GM19025 (cell line): ENCODE measurements around the gene KIRREL1.

Experiments used
- ATAC-seq: cut with Tn5 transposase; IDR thresholded peaks from one replicate; pipeline ENCODE4 v1.9.1; 2021; ENCODE audit warnings: mild to moderate bottlenecking, low read depth, moderate library complexity; ENCODE audit not compliant: unreplicated experiment

The KIRREL1 gene

DNA sequence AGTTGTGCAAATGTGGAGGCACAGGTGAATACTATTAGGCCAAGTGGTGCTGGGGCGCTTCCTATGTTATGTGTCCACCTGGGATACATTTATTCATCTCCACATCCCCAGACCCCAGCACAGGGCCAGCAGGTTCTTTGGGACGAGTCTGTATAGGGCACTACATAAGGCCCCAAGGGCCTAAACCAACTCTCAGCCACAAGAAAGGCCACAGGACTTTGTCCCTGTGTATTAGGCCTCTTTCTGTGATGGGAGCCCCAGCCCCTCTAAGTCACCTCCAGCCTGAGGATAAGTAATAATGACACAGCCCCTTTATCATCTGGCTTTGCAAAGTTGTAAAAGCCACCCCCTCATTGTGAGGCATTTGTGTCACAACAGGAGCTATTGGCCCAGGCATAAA is 108.0 kb downstream of the KIRREL1 start:
- no peak for ATAC-seq

DNA sequence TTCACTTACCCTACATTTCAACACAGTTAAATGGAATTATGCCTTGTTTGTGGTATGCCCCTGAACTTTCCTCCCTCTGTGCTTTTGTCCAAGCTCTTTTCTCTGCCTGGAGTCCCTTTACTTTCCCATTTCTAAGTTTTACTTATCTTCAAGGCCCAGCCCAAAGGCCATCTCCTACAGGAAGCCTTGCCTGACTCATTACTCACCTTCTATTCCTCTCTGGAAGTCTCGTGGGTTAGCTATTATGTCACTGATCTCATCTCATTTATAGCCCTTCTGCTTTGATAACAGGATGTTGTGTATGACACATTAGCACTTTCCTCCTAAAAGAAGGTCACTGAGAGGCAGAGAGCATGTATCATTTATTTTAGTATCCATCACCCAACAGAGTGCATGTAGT is 108.5 kb downstream of the KIRREL1 start:
- ATAC-seq, result no peak

DNA sequence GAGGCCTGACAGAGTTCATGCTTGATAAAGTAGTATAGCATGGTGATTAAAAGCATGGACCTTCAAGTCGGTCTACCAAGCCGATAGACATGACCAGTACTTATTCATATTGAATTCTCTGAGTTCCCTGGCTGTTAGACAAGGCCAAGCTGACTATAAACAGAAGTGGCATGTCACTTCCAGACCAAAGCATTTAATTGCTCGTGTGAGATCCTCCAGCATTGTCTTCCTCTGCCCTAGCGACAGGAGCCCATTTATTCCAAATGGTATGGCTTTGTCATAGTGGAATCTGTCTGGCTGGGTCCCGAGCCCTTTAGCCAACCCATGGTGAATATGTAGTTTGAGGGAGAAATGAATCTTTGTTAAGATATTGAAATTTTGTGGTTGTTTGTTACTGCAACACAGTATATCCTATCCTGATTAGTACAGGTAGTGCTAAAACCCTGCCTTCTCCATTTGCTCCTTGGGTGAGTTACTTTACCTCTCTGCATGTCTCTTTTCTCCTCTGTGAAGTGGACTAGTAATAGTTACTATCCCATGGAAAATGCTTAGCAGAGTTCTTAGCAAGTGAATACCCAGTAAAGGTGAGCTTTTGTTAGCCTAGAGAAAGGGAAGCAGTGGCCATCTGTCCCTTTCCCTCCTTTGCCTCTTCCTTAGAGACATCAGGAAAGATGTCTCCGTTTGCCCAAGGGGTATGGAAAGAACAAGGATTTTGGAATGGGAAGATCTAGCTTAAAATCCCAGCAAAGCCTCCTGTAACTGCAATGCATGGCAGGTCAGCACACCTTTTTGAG is 109.6 kb downstream of the KIRREL1 start:
- no peak for ATAC-seq

DNA sequence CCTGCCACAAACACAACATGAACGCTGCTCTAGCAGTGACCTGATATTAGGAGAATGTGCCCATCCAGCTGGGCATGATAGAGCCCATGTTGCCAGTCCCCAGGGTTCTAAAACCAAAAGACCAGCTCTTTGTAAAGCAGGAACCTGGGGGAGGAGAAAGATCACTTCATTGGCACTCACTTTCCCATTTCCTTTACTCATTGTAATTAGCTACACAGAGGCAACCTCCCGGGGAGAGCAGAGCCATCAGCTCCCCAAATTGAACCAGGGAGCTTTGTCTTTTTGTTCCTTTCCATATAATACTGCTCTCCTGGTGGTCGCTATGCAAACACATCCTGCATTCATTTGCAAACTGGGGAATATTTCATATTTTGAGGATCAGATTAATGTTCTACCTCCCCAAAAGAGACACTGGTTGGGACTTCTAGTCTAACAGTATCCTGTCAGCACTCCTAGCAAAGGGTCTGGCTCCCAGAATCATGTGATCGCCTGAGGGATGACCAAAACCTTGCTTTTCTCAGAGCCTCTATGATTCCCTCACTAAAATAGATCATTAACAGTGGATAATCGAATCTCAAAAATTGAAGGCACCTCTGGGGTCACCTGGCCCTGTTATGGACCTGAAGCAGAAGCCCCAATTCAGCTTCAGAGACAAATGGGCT is 110.5 kb downstream of the KIRREL1 start:
- ATAC-seq, result no peak

DNA sequence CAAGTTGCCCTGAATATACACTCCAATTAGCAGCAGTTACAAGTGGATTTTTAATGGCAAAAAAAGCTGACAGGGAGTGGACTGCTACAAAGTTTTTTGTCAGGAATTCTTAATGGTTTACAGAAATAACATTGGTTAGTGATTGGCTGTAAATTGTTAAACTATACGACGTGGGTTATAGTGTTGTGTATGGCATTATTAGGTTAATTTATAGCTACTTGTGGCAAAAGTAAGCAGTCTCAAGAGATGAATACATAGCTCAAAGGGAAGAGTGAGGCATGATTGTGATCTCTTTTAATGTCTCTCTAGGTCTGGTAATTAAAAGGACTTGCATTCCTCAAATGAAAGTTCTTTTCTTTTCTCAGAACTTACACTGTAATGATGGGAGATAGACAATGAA is 111.4 kb downstream of the KIRREL1 start:
- no peak for ATAC-seq

DNA sequence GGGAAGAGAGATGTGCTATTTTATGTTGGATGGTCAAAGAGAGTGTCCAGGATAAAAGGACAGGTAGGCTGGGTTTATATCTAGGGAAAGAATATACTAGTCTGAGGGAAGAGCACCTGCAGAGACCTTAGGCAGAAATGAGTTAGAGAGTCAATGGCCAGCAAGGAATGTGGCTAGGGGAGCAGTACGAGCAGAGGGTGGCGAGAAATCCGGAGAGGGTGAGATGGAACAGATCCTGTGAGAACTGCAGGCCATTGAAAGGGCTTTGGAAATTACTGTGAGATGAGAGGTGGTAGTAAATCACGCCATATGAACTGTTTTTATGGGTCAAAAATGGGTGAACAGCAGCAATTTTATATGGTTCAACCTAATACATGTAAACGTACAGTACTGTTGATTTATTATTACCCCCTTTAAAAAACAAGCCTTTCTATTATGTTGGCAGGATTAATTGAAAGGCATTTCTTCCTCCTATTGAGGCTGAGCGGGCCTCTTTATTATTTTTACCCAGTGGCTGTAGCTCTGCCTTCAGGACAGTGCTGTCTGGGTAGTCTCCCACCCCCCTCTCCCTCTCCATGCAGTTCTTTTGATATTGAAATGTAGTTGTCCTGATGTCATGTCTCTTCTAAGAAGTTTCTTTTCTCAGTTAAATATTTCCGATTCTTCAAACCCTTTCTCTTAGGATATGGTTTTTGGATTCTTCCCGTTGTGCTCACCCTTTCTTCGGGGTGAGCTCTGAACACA is 112.1 kb downstream of the KIRREL1 start:
- ATAC-seq, result no peak

DNA sequence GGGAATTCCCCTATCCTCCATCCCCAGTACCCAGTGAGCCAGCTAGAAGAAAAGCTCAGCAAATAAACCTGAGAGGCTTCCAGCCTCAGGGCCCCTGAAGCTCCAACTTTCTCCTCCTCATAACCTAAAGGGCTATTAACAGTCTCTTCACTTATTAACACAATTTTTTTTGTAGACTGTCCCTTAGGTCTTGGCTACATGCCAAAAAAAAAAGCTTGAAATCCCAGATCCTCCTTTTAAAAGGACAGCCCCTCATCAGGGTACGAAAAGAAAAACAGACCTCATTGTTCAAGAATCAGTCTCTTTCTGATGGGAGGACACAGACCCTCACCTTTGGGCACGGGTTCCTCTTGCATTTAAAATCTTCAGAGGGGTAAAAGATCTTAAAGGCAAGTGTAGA is 114.5 kb downstream of the KIRREL1 start:
- ATAC-seq, result no peak

DNA sequence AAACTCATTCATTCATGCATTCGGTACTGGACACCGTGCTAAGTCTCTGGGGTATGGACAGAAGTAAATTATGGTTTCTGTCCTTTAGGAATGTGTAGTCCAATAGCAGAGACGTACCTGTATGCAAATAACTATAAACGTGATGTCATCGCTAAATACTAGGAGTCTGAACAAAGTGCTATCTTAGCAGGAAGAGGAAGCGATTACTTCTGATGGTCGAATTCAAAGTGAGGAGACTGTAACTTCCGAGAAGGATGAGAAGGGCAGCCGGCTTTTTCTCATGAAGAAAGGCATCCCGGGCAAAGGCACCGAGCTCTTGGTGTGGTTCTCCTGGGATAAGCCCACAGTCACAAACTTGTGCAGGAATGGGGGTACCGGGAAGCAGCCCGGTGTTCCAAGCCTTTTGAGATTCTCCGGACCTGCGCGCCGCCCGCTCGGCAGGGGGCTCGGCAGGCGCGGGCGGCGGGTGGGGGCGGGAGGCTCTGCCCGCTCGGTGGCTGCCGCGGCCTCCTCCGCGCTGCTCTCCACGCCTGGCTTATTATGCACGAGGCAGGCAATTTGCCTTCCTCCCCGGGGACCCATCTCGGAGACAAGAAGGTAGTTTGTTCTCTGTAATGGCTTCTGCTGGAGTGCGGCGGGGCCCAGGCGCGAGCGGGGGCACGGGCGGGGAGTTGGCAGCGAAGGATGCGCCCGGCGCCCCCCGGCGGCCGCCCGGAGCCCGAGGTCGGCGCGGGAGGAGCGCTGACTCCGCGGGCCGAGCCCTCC is 119.7 kb downstream of the KIRREL1 start:
- ATAC-seq, result no peak

DNA sequence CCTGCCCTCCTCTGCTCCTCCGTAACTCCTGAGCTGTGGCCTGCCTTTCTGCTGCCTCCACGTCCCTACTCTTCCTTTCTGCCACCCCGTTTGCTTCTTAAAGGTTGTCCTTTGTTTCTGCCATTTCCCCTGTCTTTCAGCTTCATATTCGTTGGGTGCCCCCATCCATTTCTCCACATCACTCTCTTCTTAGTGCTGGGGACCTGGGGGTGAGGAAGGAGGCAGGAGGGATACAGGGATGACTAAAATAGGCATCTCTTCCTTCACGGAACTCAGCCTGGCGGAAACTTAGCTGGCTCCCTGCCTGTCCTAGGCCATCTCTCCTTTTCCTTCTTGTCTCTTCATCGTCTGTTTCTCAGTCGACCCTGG is 120.3 kb downstream of the KIRREL1 start:
- ATAC-seq, result no peak

DNA sequence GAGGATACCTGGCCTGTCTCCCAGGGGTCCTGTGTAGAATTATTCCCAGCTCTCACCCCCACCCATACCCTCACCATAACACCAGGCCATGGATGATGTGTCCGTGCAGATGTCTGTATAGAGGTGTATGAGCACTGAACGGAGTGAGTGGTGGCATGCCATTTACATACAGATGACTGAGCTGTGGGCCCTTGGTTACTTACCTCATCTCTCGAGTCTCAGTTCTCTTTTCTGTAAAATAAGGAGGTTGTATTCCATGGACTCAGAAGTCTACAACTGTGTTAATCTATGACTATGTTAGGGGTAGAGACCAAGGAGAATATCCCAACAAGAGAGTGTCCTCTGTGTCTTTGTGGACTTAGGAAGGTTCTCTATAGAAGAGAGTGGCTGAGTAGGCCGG is 121.7 kb downstream of the KIRREL1 start:
- peak; percentile 76 for ATAC-seq

DNA sequence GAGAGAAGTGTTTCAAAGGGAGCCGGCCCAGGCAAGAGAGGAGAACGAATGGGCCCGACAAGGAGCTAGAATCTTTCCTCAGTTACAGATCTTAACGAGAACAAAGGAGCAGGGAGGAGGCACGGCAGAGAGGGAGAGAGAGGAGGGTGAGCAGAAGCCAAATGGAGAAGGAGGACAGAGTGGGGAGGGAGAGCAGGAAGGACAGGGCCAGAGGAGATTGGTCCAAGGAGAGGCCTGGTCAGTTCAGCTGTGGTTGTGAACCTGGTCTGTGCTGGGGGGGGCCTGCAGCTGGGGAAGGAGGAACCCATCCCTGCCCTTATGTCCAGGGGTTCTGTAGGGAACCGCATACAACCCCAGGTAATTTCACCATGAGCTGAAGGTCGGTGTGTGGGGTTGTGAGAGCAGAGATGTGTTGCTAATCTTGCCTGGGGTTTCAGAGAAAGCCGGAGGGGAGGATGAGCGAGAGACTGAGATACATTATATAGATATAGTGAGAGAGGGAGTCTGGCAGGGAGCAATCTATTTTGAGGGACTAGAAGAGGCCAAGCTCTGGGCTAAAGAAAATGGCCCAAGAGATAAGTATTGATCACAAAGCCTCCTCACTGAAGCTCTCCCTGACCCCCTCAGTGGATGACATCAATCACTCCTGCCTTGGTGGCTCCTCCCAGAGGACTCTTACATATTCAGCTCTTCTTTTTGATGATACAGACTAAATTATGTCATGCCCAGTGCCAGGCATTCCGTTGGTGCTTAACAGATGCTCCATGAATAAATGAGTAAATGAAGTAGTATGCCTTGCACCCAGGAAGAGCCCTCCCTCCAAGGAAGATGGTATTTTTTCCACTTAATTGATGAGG is 123.1 kb downstream of the KIRREL1 start:
- no peak for ATAC-seq

DNA sequence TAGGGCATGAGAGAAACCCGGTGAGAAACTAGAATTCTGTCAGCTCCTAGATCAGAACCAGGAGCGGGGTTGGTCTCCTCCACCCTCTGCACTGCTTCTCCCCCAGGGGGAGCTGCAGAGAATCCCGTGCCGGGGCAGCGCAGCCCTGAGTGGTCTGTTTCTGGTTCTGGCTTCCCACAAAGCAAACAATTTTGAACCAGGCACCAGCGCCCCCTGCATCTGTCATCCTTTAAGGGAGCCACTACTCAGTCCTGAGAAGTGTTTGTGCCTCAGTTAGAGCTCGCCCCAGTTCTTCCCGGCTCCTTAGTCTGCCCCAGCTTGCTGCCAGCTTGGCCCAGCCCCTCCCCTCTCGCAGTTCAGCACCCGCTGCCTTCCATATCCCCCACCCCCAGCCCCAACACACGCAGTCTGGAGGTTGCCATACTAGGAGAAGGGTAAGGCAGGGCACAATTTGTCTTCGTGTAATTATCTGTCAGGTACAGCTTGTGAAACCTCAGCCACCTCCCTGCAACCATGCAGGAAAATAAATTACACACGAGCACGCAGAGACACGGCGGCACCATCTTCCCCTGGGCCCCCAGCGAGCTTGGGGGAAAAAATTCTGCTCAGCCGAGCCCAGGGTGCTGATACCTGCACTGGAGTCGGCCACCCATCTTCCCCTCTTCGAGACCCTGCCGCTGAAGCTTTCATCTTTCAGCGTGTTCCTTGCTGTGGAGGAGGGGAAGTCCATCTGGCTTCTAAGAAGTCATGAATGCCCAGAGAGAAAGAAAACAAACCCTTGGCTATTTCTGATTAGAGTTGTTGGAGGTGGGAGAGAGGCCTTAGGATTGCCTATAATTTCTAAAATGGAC is 124.6 kb downstream of the KIRREL1 start:
- no peak for ATAC-seq

DNA sequence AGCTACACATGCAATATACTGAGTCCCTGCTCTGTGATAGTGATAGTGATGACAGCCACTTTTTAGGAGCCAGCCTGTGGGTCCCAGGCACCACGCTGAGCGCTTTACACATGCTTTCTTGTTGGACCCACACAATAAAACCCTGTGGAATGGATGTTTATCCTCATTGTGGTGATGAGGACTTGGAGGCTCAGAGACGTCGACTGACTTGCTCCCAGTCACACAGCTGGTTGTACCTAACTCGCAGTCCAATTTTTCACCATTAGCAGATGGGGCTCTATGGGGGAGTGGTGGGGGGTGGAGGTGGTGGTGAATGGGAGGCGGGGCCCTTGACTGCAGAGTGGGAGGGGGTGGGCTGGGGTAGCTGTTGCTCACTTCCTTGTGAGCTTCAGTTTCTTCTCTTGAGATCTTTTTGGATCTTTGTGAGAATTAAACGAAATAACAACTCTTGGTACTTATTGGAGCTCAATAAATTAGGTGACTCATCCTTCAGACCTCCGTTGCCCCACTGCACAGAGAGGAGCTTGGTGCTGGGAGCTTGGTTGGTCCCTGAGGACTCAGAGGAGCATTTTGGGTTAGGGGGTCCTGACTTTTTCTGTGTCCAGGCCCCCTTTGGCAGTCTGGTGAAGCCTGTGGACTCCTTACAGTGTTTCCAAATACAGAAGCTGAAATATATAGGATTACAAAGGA is 125.4 kb downstream of the KIRREL1 start:
- ATAC-seq, result no peak

DNA sequence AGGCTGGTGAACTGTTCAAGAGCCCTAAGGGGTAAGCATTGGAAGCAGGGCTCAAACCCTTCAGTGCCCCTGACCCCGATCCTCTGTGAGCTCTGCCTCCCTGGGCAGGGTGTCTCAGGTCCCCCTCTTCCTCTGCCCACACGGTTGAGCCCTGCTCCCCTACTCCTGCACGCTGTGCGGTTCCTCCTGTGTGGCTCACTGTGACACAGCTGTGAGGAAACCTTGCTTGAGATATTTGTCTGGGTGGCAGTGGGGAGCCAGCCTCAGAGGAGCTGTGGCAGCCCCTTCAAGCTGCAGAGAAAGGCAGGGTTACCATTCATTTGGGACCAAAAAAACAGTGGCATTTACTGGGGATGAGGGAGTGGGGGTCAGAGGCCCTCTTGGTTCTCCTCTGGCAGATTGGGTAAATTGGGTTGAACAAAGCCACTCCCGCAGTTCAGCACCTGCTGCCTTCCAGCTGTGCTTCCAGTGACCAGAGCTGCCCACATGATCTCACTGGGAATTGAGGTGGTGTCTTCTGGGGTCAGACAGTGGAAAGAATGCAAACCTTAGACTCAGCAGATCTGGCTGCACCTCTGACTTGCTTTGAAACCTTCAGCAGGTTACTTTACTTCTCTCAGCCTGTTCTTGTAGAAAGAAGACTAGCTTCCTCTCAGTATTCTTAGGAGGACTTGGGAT is 126.7 kb downstream of the KIRREL1 start:
- no peak for ATAC-seq

DNA sequence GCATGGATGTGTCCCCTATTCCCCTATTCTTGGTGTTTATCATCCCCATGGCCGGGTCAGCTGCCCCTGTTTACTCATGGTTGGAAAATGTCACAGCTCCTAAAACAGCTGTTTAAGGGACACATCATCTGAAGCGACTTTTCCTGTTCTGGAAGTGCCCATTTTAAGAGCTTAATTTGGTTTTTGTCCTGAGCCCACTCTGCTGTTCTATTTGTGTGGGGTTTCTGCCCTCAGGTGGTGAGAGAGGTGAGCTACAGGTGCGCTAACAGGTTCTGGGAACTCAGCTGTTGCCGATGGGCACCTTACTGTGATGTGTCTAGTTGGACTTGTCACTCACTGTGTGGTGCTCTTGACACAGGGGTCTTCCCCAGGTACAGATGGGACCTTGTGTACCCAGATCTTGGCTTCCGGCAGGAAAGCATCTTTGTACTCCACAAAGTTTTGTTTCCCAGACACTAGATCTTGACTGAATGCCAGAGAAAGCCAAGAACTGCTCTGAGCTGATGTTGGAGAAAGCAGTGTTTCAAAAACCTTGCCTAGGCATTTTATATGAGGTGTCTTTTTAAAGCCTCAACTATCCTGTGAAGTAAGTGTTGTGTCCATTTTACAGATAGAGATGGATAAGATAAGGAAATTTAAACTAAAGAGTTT is 128.3 kb downstream of the KIRREL1 start:
- no peak for ATAC-seq

DNA sequence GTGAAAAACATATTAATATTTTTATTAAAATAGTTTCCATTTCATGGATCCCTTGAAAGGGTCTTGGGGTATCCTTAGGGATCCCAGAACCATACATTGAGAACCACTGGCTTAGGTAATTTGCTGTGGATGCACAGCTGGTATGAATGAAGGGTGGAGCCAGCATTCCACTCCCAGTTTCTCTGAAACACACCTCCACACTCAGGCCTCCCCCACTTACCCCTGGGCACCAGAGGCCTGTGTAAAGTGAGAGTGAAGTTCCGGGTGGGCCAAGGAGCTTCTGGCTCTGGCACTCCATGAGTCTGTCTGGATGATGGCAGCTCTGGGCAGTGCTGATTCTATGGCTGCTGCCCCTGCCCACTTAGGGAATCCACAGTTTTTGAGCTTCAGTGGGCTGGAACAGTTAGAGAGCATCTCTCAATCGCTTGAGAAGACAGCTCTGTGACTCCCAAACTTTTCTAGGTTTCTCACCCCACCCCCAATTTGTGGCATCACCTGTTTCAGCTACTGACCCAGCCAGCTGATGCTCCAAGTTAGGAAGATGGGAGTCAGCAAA is 129.5 kb downstream of the KIRREL1 start:
- no peak for ATAC-seq

DNA sequence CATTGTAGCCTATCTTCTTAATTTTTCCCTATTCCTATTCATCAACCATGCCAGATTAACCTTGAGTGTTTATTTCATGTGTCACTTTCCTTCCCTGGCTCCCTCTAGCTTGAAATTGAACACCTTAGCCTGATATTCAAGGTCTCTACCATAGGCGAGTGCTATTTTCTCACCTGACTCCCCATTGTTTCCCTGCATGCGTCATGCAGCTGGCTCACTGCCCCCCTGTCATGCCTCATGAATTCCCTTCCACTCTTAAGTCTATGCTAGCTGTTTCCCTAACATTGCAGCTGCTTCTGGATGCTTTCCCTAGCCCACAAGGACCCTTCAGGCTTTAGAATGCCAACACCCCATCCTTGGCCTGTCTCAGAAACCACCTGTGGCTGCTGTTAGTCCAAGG is 130.6 kb downstream of the KIRREL1 start:
- no peak for ATAC-seq
